HPDE6-E6E7 (cell line): ENCODE data around the gene FADS3.
"Not testable (repeated sequence)": the region's sequence is repeated elsewhere in the genome, so short reads cannot be mapped to it uniquely, and the experiment has no call there.

Experiments used
- DNase-seq: peaks from one replicate; pipeline ENCODE4 v3.0.0; 2011; ENCODE audit warnings: missing footprints; ENCODE audit errors: extremely low spot score

Gene FADS3

DNA sequence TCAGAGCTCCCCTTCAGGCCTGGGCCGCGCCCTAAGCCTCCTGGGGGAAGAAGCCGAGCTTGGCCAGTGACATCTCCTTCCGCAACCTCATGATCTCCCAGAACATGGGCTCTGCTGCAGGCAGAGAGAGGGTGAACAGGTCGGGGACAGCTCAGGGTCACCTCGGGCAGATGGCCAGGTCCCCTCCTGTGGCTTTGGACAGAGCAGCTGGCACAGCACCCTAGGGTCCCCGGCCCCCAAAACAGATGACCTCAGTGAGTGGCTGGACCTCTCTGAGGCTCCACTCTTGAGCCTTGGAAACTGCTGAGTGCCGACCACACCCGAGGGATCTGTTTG is 6.9 kb upstream of the FADS3 start:
- no peak for DNase-seq

DNA sequence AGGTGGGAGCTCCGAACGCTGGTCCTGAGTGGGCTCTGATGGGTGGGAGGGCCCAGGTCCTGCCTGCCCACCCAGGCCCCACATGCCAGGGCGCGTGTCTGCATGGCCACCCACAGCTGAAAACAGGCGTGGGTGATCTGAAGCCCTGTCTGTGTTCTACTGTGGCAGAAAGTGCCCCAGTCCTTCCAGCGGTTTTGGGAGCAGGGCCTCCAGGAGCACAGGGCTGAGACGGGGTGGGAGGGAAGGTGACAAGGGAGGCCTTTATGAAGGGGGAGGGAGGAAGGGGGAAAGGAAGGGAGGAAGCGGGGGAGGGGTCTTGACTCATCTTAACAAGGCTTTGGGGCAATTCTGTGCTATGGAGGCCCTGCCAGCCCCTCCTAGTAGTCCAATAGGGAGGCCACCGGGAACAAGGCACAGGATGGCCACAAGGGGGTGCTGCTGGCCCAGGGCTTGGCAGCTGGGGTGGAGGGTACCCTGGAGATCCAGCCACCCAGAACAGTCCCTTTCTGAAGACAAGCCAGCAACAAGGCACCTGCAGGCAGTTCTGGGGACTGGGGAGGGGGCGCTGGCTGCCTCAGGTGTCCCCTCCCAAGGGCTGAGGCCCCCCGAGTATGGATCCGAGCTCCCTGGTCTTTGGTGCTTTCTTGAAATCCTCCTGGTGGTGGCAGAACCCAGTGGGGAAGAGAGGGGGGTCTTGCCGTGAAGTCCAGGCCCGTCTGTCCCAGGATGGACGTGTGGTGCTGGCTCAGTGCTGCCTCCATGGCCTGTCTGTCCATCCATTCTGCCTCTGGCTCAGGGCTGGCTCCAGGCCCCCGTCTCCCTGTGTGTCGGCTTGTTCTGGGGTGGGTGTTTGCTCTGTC is 6.3 kb upstream of the FADS3 start:
- DNase-seq, result peak; percentile 62

DNA sequence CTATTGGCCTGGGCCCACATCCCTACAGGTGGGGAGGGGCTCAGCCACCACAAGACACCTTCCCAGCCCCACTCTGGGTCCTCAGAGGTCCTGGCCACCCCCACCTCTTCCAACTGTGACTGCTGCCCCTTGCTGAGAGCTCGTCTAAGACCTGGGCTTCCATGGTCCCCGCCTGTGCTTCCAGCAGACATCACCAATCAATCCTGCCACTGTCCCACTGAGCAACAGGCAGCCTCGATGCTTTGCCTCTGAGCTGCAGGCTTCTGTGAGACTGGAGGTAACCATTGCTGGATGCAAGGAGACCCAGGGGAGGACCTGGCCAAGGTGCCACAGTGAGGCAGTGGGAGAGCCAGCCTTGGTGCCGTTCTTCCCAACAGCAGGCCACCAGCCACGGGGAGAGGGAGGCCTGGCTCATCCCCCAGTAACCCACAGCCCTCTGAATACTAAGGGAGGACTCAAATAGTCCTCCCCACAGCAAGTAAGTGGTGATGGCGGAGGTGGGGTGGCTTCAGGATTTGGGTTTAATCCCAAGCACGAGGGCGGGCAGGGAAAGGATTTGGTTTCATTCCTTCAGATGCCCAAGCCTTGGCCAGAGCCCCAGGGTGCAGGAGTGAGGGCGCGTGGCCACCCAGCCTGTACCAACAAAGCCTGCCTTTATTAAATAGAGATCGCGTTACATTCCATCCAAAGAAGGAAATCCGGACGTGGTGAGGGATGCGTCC is 5.5 kb upstream of the FADS3 start:
- DNase-seq, result no peak

DNA sequence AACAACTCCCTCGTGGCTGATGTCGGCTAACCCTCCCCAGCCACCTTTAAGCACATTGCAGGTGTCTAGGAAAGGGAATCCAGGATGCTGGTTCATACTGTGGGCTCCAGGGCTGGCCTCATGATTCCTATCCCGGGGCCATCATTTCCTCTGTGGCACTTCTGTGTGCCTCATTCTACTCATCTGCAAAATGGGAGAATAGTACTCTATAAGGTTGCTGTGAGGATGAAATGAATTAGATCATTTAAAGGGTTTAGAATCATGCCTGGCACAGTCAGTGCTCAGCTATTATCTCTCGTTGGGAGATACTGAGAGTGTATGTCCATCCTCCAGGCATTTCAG is 4.3 kb upstream of the FADS3 start:
- no peak for DNase-seq

DNA sequence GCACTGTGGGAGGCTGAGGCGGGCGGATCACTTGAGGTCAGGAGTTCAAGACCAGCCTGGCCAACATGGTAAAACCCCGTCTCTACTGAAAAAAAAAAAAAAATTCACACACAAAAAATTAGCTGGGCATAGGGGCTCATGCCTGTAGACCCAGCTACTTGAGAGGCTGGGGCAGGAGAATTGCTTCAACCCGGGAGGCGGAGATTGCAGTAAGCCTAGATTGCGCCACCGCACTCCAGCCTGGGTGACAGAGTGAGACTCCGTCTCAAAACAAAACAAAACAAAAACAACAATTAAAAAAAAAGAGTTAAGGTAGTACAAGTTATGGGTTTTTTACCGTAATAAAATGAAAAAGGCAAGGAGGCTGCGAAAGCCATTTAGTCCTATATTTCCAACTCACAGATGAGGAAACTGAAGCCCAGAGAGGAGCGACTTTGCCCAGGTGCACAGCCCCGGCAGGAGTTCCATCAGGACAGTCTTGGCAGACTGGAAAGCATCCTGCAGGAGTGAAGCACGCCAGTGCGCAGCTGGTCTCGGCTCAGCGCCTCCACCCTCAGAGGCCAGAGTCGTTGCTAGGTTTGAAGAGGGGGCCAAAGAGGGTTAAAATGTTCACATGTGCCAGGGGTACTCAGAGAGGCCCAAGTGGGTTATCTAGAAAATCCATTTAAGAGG is 3.8 kb upstream of the FADS3 start:
- no peak for DNase-seq

DNA sequence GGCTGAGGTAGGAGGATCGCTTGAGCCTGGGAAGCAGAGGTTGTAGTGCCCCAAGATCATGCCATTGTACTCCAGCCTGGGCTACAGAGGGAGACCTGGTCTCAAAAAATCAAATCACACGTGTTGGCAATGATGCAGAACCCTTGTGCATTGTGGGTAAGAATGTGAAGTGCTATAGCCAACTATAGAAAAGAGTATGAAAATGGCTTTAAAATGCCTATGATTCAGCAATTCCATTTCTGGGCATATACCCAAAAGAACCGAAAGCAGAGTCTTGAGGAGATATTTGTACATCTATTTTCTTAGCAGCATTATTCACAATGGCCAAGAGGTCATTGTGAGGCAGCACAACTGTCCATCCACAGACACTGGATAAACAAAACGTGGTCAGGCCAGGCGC is 2.6 kb upstream of the FADS3 start:
- no peak for DNase-seq

DNA sequence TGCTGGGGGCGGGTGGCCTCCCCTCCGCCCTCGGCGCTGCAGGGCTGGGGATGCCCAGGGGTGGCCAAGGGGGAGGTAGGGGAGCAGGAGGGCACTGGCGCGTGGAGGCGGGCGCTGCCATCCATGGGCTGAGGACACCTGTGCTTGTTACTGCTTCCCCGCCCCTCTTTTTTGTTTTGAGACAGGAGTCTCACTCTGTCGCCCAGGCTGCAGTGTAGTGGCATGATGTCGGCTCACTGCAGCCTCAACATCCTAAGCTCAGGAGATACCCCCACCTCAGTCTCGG is 683 bp upstream of the FADS3 start:
- DNase-seq, result no peak

DNA sequence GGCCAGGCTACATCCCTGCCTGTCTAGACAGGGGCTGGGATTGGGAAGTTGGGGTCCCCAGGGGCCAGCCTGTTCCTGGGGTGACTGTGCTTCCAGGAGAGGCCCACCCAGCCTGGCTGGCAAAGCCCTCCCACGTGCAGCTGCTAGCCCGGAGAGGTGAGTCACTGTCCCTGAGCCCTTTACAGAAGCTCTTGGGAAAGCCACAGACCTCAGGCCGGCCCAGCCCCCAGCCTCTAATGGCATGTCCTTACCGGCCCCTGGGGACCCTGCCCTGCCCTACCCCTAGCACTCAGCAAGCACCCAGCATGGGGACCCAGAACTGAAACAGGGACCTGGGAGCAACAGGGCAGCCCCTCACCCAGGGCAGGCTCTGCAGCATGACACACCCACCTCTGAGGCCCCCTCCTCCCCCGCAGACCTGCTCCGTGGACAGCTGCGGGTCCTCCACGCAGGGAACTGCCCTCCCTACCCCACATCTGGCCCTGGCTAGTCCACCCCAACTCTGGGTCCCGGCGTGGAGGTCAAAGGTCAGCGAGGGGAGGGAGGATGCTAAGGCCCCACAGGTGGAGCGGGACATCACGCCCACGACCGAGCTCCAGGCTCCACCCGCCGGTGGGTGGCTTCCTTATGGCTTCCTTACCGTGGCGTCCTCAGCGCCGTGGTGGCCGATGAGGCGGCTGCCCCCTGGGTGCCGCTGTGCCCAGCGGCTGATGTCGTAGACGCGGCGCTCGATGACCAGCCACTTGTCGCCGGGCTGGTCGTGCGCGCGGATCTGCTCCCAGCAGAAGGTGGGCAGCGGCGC is 615 bp downstream of the FADS3 start:
- no peak for DNase-seq

DNA sequence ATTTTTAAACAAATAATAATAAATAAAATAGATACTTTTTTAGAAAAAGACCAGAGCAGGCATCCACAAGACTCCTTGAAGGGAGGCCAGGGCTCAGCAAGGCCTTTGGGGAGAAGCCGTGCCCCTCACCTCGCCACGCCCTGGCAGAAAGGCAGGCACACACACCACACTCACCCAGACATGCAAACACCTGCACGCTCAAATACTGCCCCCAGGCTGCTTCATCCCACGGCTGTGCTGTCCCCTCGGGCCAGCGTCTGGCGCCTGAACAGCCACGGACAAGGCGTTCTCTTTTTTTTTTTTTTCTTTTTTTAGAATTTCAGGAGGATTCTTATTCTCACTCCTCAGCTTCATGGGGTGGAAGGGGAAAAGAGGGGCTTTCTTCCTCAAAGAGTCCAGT is 1.5 kb downstream of the FADS3 start:
- DNase-seq, result no peak

DNA sequence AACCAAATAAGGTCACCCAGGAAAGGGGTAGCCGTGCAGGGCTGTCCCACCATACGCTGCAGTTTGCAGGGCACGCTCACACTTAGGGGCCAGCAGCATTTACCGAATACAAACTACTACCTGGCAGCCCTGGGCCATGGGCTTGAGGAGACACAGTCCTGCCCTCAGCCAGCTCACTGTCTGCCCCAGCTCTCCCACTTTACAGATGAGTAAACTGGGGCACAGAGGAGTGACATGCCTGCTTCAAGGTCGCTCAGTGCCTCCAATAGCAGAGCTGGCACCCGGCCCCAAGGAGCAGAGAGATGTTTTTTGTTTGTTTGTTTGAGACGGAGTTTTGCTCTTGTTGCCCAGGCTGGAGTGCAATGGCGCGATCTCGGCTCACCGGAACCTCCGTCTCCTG is 2.8 kb downstream of the FADS3 start:
- DNase-seq, result no peak

DNA sequence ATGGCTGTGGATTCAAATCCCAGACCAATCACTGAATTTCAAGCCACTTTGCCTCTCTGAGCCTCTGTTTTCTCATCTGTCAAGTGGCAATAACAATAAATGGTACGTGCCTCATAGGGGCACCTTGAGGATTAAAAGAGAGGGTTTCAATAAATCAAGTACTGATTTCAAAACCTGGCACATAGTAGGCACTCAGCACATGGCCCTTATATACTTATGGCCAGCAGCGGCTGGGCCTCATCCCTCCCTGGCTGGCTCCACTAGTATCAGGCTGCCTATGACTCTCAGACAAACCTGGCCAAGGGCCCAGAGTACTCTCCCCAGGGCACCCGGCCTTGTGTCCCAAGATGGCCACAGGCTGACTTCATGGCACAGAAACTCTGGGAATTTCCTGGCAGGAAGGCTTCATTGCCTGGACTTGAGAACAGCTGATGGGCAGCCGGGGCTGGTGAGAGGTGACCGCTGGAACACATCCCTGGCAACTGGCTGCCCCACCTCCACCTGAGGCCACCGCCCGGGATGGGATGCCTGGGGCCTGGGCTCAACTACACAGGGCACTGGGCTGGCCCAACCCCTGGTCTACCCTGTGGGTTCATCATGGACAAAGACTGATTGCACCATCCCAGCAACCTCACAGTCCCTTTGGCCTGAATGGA is 3.4 kb downstream of the FADS3 start:
- DNase-seq, result peak; percentile 71

DNA sequence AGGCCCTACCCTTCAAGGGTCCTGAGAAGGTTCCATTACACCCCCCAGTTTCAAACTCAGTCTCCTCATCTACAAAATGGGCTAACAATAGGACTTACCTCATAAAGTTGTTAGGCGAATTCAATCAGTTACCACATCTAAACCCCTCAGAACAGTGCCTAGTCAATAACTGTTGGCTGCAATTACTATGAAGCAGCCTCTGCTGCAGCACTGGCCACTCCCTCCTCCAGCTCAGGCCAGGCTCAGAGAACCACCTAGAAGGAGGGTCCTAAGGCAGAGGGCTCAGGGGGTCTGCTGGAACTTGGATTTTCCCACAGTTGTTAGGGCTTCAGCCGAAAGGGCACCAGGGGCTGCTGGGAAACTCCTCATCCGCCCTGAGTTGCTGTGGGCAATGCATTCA is 4.7 kb downstream of the FADS3 start:
- no peak for DNase-seq

DNA sequence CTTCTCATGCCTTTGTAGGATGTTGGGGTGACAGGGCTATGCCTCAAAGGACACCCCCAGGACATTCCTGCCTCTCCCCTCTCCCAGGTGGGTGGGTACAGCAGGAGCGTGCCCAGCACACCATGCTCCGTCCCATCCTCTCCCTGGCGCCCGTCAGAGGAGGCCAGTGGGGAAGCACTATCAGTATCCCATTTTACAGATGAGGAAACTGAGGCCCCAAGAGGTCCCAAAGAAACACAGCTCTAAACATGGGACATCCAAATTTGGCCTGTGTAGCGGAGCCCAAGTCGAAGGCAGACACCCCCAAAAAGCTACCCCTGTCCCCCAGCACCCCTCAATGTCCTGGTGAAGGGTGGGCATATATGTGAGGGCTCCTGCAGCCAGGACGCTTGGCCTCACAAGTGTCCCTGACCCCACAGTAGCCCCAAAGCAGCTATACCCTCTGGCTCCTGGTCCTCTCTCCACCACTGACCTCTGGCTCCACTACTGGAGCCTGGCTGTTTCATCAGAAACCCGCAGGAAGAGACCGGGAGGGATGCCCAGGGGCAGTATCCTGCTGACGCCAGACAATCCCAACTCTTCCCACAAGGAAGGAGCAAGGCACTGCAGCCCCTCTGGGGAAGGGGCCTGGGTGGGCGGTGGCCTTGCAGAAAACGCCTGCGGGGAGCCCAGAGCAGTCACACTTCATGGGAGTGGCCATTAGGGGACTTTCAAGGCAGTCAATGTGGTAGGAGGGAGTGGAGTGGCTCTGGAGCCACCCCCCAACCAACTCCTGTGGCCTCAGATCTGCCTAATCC is 5.4 kb downstream of the FADS3 start:
- no peak for DNase-seq

DNA sequence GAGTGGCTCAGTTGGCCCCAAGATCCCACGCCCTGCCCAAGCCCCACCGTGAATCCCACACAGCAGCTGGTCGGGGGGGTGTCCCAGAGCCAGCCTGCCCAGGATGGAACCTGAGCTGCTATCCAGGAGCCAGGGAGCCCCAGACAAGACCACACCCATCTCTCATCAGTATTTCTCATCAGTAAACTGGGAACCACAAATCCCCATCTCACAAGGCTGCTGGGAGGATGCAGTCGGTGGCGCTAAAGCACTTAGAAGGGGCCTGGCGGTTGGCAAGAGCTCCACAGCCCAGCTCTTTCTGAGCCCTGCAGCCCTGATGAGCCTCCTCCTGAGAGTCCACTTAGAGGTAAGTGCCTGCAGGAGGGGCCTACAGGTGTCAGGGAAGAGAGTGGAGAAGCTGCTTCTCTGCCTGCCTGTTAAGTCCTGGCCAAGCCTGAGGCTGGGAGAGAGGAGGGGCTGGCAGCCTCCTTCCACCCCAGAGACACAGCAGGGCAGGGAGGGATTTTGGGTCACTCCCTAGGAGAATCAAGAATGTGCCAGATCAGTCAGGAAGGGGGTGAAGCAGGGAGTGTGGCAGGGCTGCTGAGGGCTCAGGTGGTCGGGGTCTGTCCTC is 6.1 kb downstream of the FADS3 start:
- no peak for DNase-seq

DNA sequence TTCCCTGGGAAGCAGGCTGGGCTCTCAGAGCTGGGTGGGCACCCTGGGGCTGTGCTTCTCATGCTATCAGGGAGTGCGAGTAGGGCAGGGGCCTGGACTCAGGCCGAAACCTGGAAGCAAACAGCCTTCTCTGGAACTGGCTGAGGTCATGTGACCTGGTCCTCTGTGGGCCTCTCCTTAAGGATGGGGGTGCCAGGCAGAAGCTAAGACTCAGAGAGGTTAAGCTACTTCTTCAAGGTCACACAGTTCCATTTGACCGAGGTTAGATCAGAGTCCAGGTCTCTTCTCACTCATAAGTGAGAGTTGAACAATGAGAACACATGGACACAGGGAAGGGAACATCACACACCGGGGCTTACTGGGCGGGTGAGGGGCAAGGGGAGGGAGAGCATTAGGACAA is 7.4 kb downstream of the FADS3 start:
- DNase-seq, result no peak

DNA sequence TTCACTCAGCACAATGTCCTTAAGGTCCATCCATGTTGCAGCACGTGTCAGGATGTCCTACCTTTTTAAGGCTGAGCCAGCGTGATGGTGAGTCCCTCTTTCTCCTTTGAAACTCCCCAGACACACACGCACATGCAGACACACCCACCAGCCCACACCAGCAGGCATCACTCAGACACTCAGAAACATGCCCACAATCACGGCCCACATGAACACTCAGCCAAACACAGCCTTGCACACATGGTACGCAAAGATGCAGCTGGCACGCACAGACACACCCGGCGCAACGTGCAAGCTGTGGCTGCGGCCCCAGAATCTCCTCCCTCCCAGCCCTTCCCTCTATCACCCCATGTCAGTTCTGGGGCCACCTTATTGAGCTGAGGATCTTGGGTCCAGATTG is 8.0 kb downstream of the FADS3 start:
- DNase-seq, result no peak

DNA sequence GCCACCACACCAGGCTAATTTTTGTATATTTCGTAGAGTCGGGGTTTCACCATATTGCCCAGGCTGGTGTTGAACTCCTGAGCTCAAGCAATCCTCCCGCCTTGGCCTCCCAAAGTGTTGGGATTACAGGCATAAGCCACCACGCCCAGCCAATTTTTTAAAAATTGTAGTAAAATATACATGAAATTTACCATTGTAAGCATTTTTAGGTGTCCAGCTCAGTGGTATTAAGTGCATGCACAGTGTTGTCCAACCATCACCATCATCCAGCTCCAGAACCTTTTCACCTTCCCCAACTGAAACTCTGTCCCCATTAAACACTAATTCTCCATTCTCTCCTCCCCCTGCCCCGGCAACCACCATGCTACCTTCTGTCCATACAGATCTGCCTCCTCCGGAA is 8.5 kb downstream of the FADS3 start:
- DNase-seq, result no peak

DNA sequence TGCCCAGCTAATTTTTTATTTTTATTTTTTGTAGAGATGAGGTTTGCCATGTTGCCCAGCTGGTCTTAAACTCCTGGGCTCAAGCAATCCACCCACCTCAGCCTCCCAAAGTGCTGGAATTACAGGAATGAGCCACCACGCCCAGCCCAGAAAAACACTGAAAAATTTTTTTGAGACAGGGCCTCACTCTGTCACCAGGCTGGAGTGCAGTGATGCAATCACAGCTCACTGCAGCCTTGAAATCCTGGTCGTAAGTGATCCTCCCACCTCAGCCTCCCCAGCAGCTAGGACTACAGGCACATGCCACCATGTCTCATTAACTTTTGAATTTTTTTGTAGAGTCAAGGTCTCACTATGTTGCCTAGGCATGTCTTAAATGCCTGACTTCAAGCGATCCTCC is 9.1 kb downstream of the FADS3 start:
- DNase-seq, result not testable (repeated sequence)

DNA sequence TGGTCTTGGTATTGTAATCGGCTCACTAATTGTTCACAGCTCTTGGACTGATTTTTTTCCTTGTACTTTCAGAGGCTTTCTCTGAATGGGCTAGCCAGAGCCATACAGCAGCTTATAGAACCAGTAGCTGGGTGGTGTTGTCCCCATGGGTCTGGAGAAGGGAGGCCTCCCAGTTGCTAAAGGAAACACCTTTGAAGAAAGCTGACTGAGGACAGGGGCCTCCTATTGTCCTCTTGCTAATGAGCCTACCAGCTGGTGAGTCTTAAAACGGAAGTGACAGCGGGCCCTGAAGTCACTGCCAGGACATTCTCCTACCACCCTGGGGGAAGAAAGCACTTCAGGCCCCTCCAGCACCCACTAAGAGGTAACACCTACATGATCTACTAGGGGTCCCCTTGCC is 9.9 kb downstream of the FADS3 start:
- DNase-seq, result no peak

DNA sequence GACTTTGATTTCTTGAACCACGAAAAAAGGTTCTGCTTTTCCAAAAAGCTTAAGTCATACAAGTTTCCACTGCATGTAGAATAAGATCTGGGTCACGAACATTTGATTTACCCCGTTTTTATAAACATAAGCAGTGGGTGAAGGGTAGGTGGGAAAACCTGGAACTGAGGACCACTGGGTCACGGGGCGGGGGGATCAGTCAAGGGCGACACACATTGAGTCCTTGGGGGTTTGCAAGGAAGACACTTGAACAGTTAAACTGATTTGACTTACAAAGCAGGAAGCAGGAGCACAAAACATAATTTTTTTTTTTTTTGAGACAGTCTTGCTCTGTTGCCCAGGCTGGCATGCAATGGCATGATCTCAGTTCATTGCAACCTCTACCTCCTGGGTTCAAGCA is 10.9 kb downstream of the FADS3 start:
- DNase-seq, result no peak

DNA sequence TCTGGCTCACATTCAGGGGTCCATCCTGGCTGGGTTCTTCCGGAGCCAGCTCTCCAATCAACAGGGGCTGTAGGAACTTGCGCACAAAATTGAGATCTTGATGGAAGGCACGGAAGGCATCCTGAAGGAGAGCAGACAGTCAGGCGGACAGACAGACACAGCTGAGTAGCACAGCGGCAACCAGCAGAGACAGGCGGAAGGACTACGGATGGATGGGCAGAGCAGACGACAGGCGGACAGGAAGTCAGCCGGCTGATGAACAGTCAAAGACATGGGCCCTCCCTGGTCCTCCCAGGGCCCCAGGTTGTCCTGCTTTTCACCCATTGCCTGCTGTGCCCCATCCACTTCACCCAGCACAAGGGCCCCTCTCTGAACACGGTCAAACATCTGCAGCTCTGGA is 11.3 kb downstream of the FADS3 start:
- DNase-seq, result no peak
